HG03565 (cell line): ENCODE results near the gene ABTB2.

Experiments
- ATAC-seq: cut with Tn5 transposase; IDR thresholded peaks from one replicate; pipeline ENCODE4 v1.9.1; 2021; ENCODE audit warnings: mild to moderate bottlenecking, moderate library complexity; ENCODE audit not compliant: unreplicated experiment

Gene ABTB2

GRCh38 chr11:34176751-34177209 is 181.0 kb downstream of the ABTB2 start:
- ATAC-seq = no peak

- ATAC-seq = no peak
Observed at GRCh38 chr11:34175284-34176019, 182.4 kb downstream of the ABTB2 start.

- peak; percentile 60 for ATAC-seq
Observed at GRCh38 chr11:34174412-34175041, 183.3 kb downstream of the ABTB2 start.

DNA sequence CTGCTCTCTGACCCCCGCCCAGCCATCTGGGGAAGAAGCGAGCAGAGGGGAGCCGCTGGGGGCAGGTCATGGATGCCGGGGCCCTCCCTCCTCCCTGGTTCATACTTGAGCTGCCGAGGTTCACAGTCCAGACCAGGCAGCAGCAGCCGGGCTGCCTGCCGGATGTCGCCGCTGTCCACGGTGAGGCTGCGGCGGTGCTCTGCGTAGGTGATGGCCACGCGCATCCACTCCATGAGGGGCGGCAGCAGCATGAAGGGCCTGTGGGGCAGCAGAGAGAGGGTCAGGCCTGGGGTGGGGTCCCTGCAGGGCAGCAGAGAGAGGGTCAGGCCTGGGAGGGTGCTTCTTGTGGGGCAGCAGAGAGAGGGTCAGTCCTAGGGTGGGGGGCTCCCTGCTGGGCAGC is 184.8 kb downstream of the ABTB2 start:
- ATAC-seq = no peak

DNA sequence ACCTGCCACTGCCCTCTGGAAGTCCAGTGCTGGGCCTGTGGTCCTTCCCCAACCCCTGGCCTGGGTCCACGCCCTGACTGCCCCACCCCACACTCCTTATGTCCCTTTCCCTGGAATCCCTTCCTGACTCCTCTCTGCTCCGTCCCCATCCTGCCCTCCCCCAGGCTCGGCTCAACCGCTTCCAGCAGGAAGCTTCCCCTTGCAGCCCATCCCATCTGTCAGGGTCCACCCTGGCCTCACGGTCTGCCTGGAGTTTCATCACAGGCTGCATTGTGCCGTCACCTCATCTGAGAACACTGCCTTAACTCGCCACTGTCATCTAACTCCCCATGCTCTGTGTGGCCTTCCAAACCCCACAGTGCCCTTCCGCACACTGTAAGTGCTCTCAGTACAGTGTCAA is 188.1 kb downstream of the ABTB2 start:
- ATAC-seq = no peak

GRCh38 chr11:34168642-34169420 is 189.0 kb downstream of the ABTB2 start:
- no peak for ATAC-seq

DNA sequence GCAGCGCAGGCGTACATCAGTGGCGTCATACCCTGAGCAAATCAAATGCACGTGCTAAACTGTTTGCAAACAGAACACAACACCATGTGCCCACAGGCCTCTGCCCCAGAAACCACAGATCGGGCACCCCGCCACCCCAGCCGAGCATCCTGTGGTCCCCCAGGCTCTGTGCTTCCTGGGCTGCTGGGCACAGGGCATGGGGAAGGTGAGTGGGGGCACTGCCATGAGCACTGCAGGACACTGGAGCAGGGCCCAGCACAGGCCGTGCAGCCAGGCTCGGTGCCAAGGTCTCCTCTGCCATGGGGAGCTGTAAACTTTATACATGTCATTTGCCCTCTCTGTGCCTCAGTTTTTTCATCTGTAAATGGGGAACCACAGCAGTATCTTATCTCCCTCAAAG is 189.8 kb downstream of the ABTB2 start:
- ATAC-seq = no peak

GRCh38 chr11:34166806-34167740 is 190.7 kb downstream of the ABTB2 start:
- no peak for ATAC-seq

DNA sequence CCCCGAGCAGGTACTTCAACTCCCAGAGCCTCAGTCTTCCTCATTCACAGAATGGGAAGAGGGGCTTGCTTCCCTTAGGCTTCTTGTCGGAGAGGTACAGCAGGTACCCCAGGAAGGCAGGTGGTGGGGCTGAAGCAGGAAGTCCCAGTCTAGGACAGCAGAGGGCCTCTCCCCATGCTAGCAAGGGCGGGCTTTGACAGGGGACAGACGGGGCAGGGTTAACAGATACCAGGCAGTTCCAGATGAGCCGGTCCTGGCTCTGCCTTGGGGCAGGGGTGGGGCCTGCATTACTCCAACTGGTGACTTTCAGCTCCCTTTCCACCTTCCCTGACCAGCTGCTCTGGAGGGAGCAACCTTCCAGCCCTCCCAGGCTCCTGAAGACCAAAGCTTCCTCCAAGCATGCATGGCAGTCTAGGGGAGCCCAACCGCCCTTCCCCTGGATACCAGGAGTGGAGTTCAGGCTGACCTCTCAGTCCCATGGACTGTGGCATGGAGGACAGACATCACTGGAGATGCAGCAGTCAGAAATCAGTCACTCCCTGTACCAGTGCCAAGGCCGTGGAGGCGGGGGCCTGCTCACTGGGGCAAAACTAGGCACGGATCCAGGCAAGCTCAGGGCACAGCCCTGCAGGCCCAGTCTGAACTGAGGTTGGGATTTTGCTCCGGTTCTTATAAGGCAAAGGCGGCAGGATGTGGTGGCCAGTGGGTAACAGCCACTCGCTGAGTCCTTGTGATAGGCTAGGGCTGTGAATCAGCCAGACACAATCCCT is 191.8 kb downstream of the ABTB2 start:
- no peak for ATAC-seq

DNA sequence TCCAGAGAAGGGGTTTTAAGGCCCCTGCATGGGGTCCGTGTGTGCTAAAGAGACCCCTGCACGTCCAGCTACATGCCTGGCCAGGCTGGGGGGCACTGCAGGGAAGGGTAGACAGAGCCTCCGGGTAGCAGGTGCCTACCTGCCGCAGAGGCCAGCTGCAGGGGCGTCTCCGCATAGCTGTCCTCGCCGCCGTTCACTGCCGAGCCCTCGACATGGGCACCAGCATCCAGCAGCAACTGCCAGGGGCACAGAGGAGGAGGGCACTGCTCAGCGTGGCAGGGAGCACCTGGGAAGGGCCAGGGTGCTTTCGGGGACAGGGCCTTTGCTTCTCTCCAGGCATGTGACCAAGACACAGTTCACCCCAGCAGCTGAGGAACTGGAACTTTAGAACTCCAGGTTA is 192.7 kb downstream of the ABTB2 start:
- ATAC-seq = no peak

- ATAC-seq = no peak
Observed at GRCh38 chr11:34162856-34163255, 195.0 kb downstream of the ABTB2 start.

DNA sequence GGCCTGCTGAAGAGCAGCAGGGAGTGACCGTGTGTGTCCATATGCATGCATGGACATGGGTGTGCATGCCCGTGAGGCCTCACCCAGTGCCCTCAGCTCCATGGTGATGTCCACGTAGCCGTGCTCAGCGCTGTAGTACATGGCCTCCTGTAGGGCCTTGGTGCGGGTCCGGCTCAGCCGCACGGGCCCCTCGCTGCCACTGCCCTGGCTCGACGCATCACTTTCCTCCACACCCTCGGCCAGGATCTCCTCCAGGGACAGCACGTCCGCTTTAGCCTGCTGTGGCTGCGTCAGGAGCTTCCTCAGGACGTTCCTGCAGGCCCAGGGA is 195.4 kb downstream of the ABTB2 start:
- no peak for ATAC-seq

- ATAC-seq = peak; percentile 36
Observed at GRCh38 chr11:34161812-34162492, 195.9 kb downstream of the ABTB2 start.

DNA sequence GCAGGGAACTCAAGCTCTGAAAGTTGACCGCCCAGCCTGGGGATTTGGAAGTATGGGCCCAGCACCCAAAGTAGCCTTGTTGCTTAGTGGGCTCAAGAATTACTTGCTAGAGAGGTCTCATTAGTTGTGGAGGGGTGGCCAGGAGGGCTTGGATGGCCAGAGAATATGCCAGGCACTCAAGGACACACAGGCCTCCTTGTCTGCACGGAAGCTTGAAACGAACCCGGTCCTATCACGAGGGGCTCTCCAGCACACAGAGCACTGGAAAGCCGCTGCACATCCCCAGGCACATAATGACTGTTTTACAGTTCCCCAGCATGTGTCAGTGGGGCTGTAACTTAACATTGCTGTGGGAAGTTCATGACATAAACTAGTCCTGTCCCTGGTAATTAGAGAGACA is 196.4 kb downstream of the ABTB2 start:
- no peak for ATAC-seq

GRCh38 chr11:34160791-34161190 is 197.0 kb downstream of the ABTB2 start:
- no peak for ATAC-seq

GRCh38 chr11:34160049-34160721 is 197.6 kb downstream of the ABTB2 start:
- ATAC-seq = no peak

- no peak for ATAC-seq
Observed at GRCh38 chr11:34158661-34159060, 199.1 kb downstream of the ABTB2 start.

DNA sequence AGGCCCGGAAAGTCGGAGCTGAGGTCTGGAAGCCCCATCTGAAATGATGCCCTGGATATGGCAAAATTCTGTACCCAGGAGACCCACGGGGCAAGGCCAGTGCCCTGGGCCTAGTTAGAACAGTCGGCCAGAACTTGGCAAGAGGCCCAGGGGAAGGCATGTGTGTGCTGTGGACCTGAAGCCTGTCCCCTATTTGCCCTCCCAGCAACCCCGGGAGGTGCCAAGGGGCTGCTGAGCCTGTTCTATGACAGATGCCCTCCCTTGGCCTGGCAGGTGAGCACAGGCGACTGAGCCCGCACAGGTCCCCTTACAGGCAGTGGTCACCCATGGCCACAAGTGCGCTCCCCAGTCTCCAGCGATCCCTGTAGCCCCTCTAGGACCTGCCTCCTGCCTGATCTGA is 200.6 kb downstream of the ABTB2 start:
- no peak for ATAC-seq

DNA sequence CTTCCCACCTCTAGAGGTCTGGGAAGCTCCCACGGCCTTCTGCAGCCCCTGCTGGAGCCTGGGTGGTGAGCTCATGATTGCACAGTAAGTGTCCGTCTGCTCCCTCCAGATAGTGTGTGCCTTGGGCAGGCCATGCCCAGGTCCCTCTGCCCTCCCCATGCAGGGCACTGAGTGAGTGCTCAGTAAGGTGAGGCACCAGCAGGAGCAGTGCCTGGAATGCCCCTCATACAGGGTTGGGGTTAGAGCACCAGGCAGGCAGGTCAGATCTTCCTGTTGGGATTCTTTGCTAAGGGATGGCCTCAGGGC is 202.1 kb downstream of the ABTB2 start:
- no peak for ATAC-seq
